Calu3 (cell line): ENCODE data around the gene HIVEP1. TPM values are rescaled to one million over a fixed set of nuclear protein-coding genes. Genes with fewer than 3 reads are reported as not detected.

Experiments used
- BruUV-seq: library from RNA; stranded (reverse); fragments of 400-500 nt; replicated peaks from 2 replicates; lab custom pipeline; 2021; lab: Mats Ljungman, UMichigan
- CTCF ChIA-PET: fragments of 300-600 bp; sonication (Branson Sonifier 250); formaldehyde crosslinking; loops from one replicate; lab custom pipeline; 2022; ENCODE audit warnings: antibody characterized with exemption; lab: Charles Lee
- DNase-seq: peaks from one replicate; pipeline ENCODE4 v3.0.0; 2022
- H3K27ac Mint-ChIP-seq: one replicate; pipeline ENCODE4 v1.8.0; 2022; ENCODE audit warnings: mixed read lengths; ENCODE audit not compliant: unreplicated experiment
- H3K27me3 Mint-ChIP-seq: one replicate; pipeline ENCODE4 v1.8.0; 2022; ENCODE audit warnings: mixed read lengths; ENCODE audit not compliant: unreplicated experiment
- H3K36me3 Mint-ChIP-seq: one replicate; pipeline ENCODE4 v1.8.0; 2022; ENCODE audit warnings: mild to moderate bottlenecking, moderate library complexity, mixed read lengths; ENCODE audit not compliant: insufficient read depth, unreplicated experiment
- H3K4me1 Mint-ChIP-seq: one replicate; pipeline ENCODE4 v1.8.0; 2022; ENCODE audit warnings: mild to moderate bottlenecking, low read depth, mixed read lengths; ENCODE audit not compliant: unreplicated experiment
- H3K4me3 Mint-ChIP-seq: one replicate; pipeline ENCODE4 v1.8.0; 2022; ENCODE audit warnings: mild to moderate bottlenecking, low read depth, moderate library complexity, mixed read lengths; ENCODE audit not compliant: unreplicated experiment
- H3K9me3 Mint-ChIP-seq: one replicate; pipeline ENCODE4 v1.8.0; 2022; ENCODE audit warnings: low read depth, mixed read lengths; ENCODE audit not compliant: unreplicated experiment
- intact Hi-C: fragments of 100-400 bp; cut with micrococcal nuclease; formaldehyde crosslinking; loops from one replicate; pipeline ENCODE4 v1.10.0; 2022; ENCODE audit not compliant: unreplicated experiment
- total RNA-seq: library from RNA; stranded (reverse); gene quantifications from 2 replicates; pipeline ENCODE4 v1.2.3, GENCODE V29; 2022
- TF ChIP-seq, protein P1 (sequence below): fragments of 200-600 bp; IDR thresholded peaks from one replicate; pipeline ENCODE4 v1.8.0; 2022; ENCODE audit warnings: antibody characterized with exemption; ENCODE audit not compliant: unreplicated experiment

HIVEP1 gene
- total RNA-seq, 1 experiment from 2014 or later, result 16.1 TPM

DNA sequence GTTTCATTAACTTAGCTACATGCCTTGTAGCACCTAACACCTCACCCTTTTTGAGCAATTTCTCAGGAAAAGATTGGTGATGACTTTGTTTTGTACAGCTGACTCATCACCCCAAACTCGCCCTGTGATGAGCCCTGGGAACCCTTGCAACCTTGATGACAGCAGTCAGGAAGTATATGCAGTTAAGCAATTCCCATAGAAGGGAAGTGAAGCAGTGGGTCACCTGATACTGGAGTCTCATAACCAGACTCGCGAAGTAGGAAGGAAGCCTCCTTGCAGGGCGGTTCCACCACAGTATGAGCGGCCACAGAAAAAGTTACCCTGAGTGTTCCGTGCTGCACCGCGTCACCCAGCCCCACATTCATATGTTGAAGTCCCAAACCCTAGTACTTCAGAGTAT lies 196.1 kb downstream of the HIVEP1 start:
- Mint-ChIP-seq H3K4me3 (no peak overlapping the region), H3K27ac (no peak overlapping the region), H3K4me1 (no peaks in the 10 kb centered on the region), H3K36me3 (no peaks in the 10 kb centered on the region), H3K27me3 (no peaks in the 10 kb centered on the region), H3K9me3 (no peaks in the 10 kb centered on the region)
- BruUV-seq, result no TSS peak
- TF ChIP-seq, protein P1, sequence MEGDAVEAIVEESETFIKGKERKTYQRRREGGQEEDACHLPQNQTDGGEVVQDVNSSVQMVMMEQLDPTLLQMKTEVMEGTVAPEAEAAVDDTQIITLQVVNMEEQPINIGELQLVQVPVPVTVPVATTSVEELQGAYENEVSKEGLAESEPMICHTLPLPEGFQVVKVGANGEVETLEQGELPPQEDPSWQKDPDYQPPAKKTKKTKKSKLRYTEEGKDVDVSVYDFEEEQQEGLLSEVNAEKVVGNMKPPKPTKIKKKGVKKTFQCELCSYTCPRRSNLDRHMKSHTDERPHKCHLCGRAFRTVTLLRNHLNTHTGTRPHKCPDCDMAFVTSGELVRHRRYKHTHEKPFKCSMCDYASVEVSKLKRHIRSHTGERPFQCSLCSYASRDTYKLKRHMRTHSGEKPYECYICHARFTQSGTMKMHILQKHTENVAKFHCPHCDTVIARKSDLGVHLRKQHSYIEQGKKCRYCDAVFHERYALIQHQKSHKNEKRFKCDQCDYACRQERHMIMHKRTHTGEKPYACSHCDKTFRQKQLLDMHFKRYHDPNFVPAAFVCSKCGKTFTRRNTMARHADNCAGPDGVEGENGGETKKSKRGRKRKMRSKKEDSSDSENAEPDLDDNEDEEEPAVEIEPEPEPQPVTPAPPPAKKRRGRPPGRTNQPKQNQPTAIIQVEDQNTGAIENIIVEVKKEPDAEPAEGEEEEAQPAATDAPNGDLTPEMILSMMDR, result no peak
- CTCF ChIA-PET, result no interaction called here
- no peak for DNase-seq
- intact Hi-C loops, result no loop called here

DNA sequence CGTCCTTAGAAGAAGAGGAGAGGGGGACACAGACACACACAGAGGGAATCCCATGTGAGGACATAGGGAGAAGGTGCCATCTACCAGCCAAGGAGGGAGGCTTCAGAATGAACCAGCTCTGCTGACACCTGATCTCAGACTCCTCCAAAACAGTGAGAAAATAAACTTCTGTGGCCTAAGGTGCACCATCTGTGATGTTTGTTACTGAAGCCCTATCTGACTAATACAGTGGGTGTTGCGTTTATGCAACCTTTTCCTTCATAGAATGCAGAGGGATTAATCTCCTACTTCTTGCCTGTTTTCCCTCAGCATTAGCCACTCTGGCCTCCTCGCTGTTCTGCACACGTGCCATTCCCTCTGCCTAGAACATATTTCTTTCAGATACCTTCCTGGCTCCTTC lies 196.6 kb downstream of the HIVEP1 start:
- Mint-ChIP-seq H3K36me3 (no peaks in the 10 kb centered on the region), H3K27me3 (no peaks in the 10 kb centered on the region), H3K27ac (no peak overlapping the region), H3K4me1 (no peaks in the 10 kb centered on the region), H3K4me3 (no peak overlapping the region), H3K9me3 (no peaks in the 10 kb centered on the region)
- intact Hi-C loops, result no loop called here
- TF ChIP-seq, protein P1, result no peak
- no TSS peak for BruUV-seq
- CTCF ChIA-PET, result no interaction called here
- no peak for DNase-seq

Other genes with a start within 250 kb of the HIVEP1 start
- gene ADTRP, start 233.5 kb upstream of the HIVEP1 start, total RNA-seq, result 0.54 TPM in 1 of 2 replicates, not detected in the other